ENCODE measurements around the gene TMEM247.

DNA sequence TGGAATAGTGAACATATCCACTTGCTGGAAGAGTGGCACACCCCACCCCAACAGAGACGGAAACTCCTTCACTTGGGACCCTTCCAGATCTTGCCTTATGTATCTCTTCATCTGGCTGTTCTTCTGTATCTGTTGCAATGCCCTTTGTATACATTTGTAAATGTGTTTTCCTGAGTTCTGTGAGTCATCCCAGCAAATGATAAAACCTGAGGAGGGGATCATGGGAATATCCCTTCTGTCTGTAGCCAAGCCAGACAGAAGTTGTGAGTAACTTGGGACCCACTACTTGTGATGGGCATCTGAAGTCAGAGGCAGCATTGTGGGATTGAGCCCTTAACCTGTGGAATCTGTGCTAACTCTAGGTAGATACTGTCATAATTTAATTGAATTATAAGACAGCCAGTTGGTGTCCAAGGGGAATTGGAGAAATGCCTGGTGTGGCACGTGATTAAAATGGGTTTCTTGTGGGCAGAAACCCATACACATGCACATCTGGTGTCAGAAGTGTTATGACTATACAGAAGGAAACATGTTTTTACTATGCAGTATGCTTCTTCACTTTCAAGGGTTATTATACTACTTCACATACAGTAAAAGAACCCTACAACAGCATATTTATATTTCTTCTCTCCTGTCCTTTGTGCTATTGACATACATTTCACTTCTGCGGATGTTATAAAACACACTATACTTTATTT, 32.3 kb upstream of the TMEM247 start:
- TF ChIP-seq, protein P1, sequence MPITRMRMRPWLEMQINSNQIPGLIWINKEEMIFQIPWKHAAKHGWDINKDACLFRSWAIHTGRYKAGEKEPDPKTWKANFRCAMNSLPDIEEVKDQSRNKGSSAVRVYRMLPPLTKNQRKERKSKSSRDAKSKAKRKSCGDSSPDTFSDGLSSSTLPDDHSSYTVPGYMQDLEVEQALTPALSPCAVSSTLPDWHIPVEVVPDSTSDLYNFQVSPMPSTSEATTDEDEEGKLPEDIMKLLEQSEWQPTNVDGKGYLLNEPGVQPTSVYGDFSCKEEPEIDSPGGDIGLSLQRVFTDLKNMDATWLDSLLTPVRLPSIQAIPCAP (CRISPR knock-in tag; IDR thresholded peaks at IDR 0.05): no peak
- TF ChIP-seq, protein P2, sequence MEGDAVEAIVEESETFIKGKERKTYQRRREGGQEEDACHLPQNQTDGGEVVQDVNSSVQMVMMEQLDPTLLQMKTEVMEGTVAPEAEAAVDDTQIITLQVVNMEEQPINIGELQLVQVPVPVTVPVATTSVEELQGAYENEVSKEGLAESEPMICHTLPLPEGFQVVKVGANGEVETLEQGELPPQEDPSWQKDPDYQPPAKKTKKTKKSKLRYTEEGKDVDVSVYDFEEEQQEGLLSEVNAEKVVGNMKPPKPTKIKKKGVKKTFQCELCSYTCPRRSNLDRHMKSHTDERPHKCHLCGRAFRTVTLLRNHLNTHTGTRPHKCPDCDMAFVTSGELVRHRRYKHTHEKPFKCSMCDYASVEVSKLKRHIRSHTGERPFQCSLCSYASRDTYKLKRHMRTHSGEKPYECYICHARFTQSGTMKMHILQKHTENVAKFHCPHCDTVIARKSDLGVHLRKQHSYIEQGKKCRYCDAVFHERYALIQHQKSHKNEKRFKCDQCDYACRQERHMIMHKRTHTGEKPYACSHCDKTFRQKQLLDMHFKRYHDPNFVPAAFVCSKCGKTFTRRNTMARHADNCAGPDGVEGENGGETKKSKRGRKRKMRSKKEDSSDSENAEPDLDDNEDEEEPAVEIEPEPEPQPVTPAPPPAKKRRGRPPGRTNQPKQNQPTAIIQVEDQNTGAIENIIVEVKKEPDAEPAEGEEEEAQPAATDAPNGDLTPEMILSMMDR (IDR thresholded peaks at IDR 0.05): no peak
- TF ChIP-seq, protein P3, sequence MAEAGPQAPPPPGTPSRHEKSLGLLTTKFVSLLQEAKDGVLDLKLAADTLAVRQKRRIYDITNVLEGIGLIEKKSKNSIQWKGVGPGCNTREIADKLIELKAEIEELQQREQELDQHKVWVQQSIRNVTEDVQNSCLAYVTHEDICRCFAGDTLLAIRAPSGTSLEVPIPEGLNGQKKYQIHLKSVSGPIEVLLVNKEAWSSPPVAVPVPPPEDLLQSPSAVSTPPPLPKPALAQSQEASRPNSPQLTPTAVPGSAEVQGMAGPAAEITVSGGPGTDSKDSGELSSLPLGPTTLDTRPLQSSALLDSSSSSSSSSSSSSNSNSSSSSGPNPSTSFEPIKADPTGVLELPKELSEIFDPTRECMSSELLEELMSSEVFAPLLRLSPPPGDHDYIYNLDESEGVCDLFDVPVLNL (CRISPR knock-in tag; IDR thresholded peaks at IDR 0.05; ENCODE audit: borderline replicate concordance, low read depth): no peak
- TF ChIP-seq TEAD4 (CRISPR knock-in tag; IDR thresholded peaks at IDR 0.05) (no peak), FOXK1 (CRISPR knock-in tag; IDR thresholded peaks at IDR 0.05) (no peak), SP1 (CRISPR knock-in tag; conservative IDR thresholded peaks at IDR 0.05) (no peak), MXD4 (CRISPR knock-in tag; IDR thresholded peaks at IDR 0.05; ENCODE audit: borderline replicate concordance) (no peak), SMAD3 (CRISPR knock-in tag; IDR thresholded peaks at IDR 0.05; ENCODE audit: borderline replicate concordance) (no peak), ATF1 (CRISPR knock-in tag; IDR thresholded peaks at IDR 0.05) (no peak)
- TF ChIP-seq, protein P4, sequence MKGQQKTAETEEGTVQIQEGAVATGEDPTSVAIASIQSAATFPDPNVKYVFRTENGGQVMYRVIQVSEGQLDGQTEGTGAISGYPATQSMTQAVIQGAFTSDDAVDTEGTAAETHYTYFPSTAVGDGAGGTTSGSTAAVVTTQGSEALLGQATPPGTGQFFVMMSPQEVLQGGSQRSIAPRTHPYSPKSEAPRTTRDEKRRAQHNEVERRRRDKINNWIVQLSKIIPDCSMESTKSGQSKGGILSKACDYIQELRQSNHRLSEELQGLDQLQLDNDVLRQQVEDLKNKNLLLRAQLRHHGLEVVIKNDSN (CRISPR knock-in tag; IDR thresholded peaks at IDR 0.05): no peak
- TF ChIP-seq, protein P5, sequence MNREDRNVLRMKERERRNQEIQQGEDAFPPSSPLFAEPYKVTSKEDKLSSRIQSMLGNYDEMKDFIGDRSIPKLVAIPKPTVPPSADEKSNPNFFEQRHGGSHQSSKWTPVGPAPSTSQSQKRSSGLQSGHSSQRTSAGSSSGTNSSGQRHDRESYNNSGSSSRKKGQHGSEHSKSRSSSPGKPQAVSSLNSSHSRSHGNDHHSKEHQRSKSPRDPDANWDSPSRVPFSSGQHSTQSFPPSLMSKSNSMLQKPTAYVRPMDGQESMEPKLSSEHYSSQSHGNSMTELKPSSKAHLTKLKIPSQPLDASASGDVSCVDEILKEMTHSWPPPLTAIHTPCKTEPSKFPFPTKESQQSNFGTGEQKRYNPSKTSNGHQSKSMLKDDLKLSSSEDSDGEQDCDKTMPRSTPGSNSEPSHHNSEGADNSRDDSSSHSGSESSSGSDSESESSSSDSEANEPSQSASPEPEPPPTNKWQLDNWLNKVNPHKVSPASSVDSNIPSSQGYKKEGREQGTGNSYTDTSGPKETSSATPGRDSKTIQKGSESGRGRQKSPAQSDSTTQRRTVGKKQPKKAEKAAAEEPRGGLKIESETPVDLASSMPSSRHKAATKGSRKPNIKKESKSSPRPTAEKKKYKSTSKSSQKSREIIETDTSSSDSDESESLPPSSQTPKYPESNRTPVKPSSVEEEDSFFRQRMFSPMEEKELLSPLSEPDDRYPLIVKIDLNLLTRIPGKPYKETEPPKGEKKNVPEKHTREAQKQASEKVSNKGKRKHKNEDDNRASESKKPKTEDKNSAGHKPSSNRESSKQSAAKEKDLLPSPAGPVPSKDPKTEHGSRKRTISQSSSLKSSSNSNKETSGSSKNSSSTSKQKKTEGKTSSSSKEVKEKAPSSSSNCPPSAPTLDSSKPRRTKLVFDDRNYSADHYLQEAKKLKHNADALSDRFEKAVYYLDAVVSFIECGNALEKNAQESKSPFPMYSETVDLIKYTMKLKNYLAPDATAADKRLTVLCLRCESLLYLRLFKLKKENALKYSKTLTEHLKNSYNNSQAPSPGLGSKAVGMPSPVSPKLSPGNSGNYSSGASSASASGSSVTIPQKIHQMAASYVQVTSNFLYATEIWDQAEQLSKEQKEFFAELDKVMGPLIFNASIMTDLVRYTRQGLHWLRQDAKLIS (CRISPR knock-in tag; IDR thresholded peaks at IDR 0.05; ENCODE audit: borderline replicate concordance): no peak
- TF ChIP-seq, protein P6, sequence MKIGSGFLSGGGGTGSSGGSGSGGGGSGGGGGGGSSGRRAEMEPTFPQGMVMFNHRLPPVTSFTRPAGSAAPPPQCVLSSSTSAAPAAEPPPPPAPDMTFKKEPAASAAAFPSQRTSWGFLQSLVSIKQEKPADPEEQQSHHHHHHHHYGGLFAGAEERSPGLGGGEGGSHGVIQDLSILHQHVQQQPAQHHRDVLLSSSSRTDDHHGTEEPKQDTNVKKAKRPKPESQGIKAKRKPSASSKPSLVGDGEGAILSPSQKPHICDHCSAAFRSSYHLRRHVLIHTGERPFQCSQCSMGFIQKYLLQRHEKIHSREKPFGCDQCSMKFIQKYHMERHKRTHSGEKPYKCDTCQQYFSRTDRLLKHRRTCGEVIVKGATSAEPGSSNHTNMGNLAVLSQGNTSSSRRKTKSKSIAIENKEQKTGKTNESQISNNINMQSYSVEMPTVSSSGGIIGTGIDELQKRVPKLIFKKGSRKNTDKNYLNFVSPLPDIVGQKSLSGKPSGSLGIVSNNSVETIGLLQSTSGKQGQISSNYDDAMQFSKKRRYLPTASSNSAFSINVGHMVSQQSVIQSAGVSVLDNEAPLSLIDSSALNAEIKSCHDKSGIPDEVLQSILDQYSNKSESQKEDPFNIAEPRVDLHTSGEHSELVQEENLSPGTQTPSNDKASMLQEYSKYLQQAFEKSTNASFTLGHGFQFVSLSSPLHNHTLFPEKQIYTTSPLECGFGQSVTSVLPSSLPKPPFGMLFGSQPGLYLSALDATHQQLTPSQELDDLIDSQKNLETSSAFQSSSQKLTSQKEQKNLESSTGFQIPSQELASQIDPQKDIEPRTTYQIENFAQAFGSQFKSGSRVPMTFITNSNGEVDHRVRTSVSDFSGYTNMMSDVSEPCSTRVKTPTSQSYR (CRISPR knock-in tag; IDR thresholded peaks at IDR 0.05): no peak
- TF ChIP-seq, protein P7, sequence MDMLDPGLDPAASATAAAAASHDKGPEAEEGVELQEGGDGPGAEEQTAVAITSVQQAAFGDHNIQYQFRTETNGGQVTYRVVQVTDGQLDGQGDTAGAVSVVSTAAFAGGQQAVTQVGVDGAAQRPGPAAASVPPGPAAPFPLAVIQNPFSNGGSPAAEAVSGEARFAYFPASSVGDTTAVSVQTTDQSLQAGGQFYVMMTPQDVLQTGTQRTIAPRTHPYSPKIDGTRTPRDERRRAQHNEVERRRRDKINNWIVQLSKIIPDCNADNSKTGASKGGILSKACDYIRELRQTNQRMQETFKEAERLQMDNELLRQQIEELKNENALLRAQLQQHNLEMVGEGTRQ (CRISPR knock-in tag; IDR thresholded peaks at IDR 0.05): no peak
- TF ChIP-seq, protein P8, sequence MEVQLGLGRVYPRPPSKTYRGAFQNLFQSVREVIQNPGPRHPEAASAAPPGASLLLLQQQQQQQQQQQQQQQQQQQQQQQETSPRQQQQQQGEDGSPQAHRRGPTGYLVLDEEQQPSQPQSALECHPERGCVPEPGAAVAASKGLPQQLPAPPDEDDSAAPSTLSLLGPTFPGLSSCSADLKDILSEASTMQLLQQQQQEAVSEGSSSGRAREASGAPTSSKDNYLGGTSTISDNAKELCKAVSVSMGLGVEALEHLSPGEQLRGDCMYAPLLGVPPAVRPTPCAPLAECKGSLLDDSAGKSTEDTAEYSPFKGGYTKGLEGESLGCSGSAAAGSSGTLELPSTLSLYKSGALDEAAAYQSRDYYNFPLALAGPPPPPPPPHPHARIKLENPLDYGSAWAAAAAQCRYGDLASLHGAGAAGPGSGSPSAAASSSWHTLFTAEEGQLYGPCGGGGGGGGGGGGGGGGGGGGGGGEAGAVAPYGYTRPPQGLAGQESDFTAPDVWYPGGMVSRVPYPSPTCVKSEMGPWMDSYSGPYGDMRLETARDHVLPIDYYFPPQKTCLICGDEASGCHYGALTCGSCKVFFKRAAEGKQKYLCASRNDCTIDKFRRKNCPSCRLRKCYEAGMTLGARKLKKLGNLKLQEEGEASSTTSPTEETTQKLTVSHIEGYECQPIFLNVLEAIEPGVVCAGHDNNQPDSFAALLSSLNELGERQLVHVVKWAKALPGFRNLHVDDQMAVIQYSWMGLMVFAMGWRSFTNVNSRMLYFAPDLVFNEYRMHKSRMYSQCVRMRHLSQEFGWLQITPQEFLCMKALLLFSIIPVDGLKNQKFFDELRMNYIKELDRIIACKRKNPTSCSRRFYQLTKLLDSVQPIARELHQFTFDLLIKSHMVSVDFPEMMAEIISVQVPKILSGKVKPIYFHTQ (CRISPR knock-in tag; IDR thresholded peaks at IDR 0.05): no peak

Data from WTC11 (cell line).